ENCODE results near the gene SLC17A4.

Gene SLC17A4

DNA sequence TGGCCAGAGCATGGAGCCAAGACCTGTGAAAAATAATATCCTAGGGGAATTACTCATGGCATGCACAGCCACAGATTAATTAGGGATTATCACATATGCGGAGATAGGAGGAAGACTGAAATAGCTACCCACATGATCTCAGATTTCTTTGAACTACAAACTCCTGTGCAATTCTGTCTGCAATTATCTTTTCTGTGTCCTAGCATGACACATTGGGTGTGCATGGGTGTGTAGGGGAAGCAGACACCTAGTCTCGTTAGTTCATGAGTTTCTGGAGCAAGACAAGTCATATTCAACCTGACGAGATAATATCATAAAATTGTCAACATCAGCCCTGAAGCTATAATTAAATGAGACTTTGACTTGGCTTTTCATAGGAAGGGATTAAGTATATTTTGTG is 3.6 kb upstream of the SLC17A4 start:
- DNase-seq (ENCODE audit: extremely low read depth, low read depth) = no peak
- TF ChIP-seq, protein P1, sequence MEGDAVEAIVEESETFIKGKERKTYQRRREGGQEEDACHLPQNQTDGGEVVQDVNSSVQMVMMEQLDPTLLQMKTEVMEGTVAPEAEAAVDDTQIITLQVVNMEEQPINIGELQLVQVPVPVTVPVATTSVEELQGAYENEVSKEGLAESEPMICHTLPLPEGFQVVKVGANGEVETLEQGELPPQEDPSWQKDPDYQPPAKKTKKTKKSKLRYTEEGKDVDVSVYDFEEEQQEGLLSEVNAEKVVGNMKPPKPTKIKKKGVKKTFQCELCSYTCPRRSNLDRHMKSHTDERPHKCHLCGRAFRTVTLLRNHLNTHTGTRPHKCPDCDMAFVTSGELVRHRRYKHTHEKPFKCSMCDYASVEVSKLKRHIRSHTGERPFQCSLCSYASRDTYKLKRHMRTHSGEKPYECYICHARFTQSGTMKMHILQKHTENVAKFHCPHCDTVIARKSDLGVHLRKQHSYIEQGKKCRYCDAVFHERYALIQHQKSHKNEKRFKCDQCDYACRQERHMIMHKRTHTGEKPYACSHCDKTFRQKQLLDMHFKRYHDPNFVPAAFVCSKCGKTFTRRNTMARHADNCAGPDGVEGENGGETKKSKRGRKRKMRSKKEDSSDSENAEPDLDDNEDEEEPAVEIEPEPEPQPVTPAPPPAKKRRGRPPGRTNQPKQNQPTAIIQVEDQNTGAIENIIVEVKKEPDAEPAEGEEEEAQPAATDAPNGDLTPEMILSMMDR (IDR thresholded peaks at IDR 0.05; ENCODE audit: low read depth, low read length) = no peak

DNA sequence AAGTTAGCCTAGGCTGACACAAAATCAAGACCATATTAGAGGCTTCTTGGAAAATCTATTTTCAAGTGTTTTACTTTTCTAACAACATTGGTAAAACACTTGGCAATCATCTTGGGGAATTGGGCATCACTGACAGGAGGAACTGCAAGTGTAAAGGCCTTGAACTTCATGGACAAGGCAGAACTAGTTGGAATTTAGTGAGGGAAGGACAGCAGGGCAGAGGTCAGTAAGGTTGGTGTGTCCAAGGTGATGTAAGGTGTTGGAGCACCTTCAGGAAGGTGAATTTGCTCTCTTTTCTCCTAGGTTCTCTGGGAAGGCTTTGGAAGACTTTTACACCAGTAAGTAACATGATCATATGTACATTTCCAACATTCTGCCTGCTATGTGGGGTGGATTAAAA is 1.5 kb upstream of the SLC17A4 start:
- TF ChIP-seq, protein P1 (IDR thresholded peaks at IDR 0.05; ENCODE audit: low read depth, low read length) = no peak
- no peak for DNase-seq (ENCODE audit: extremely low read depth, low read depth)

DNA sequence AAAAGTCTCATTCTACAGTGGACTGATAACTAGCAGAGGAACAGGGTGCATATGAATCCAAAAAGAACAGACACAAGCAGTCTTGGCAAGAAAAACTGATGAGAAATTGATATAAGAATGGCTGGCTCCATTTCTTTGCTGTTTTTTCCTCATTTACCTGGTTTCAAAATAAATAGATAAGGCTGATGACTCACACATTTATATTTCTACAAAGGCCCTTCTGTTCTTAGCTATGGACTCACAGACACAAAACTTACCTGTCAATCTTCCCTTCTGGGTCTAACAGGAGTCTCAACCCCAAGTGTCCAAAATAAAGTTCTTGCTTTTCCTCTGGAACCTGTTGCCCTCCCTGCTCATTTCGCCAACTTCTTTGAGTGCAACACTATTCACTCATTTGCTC is 941 bp downstream of the SLC17A4 start:
- TF ChIP-seq, protein P1 (IDR thresholded peaks at IDR 0.05; ENCODE audit: low read depth, low read length) = no peak
- no peak for DNase-seq (ENCODE audit: extremely low read depth, low read depth)

DNA sequence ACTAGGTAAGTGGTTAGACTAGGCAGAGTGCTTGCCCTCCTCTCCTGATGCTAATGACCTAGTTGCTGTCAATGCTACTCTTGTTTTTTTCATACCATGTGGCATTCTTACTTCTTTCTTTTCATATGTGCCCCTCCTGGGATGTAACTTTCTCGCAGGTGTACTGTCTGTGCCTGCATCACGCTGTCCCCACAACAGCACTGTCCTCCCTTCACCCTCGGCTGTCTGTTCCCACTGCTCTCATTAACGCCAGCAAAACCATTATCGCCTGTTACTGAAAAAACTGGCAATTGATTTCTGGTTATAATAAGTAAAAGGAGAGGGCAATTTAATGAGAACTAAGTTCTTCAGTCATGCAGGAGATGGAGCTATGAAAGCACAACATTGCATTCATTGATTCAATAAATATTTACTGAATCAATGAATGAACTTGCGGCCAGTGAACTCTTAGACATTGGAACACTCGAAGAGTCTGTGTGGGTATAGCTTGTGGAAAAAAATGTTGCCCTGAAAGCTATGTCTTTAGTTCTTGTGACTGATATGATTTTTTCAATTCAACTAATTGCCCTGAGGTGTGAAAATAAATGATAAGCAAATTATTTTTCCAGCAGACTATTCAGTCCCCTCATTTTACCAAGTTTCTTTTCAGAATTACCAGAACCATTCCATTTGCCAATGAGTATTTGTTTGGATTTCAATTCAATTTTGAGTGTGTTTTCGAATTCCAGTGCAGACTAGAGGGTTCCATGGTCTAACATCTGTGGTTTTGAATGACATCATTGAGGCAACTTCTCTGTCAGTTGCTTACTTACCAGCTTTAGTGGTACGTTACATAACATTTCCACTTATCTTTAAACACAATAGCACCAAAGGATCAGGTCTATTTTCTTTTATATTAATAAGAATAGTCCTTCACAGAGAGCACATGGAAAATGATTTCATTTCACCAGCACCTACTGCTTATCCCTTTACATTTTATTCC is 2.1 kb downstream of the SLC17A4 start:
- TF ChIP-seq, protein P1 (IDR thresholded peaks at IDR 0.05; ENCODE audit: low read depth, low read length) = no peak
- DNase-seq (ENCODE audit: extremely low read depth, low read depth) = no peak

DNA sequence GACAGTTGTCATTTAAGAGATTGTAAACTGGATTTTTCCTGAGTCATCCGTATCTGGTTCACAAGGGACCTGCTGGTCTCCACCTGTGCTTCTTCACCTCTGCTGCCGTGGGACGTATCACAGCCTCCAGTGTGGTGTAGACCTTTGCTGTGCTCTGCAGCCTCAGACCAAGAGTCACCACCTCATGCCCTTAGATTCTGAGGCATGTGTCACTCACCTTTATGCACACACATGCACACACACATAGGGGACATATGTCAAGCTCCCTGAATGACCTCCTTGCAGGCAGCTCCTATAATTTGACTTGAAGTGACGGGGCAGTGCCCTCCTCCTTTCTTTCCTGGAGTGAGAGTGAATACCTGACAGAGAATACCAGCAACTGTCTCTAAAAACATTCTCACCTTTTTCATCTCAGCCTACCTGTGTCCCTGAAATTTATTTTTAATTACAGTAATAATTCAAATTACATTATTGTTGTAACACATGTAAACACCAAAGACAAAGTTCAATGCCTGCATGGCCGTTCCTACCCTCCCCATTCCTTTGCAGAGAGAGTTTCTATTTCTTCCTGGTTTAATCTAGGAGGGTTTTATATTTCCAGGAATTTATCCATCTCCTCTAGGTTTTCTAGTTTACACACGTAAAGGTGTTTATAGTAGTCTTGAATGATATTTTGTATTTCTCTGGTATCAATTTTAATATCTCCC is 3.5 kb downstream of the SLC17A4 start:
- no peak for DNase-seq (ENCODE audit: extremely low read depth, low read depth)
- TF ChIP-seq, protein P1 (IDR thresholded peaks at IDR 0.05; ENCODE audit: low read depth, low read length) = no peak

DNA sequence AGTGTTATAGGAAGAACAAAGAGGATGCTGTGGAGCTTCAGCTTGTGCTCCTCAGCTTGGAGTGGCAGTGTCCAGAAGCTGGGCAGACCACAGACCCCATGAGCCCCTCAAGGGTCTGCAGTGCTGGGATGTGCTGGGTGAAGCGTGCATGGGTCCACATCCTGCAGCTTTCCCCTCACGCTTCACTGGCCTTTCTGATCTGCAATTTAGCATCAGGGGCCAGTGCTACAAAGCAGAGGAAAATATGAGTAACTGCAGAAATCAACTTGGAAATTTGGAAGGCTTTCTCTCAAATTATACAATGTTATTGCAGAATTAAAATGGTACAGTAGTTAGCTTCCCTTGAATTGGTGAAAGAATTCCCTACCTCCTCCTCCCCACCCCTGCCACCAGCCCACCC is 10.1 kb downstream of the SLC17A4 start:
- TF ChIP-seq, protein P1 (IDR thresholded peaks at IDR 0.05; ENCODE audit: low read depth, low read length) = no peak
- DNase-seq (ENCODE audit: extremely low read depth, low read depth) = no peak

DNA sequence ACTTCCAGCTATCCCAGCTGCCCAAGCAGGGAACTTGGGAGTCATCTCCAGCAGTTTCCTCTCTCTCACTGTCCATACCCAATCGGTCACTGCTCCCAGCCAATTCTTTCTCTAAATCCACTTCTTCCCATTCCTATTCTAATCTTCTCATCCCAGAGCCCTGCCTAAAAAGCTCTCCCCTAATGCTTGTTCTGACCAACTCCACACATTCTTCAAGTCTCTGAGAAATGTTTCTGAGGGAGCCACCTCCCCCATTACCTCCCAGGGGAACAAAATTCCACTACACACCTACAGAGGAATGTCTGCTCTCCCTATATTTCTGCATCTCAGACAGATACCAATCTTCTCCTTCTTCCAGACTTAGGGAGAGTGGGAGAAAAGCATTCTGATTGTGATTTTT is 14.0 kb downstream of the SLC17A4 start:
- DNase-seq (ENCODE audit: extremely low read depth, low read depth) = no peak
- TF ChIP-seq, protein P1 (IDR thresholded peaks at IDR 0.05; ENCODE audit: low read depth, low read length) = no peak
